Gastrocnemius medialis (tissue), 4 donors: Measurements from ENCODE around the gene CSH1. TPM values are rescaled to one million over a fixed set of nuclear protein-coding genes. Genes with fewer than 3 reads are reported as not detected.
"Not testable (repeated sequence)": the region's sequence is repeated elsewhere in the genome, so short reads cannot be mapped to it uniquely, and the experiment has no call there.

Experiments used
- ATAC-seq, 2 donors: fragments of 150-250 bp; one replicate each; pipeline ENCODE4 v1.9.1; 2016
- DNase-seq, 2 donors: peaks; one replicate each; pipeline ENCODE4 v3.0.0-alpha.2; 2019
- H3K27ac ChIP-seq, 4 donors: fragments of 200-600 bp; sonication (generic); 1 replicate in 1 of 4; 2 replicates in 3 of 4; pipeline ENCODE4 v1.5.1; 2016 to 2018; ENCODE audit warnings: mild to moderate bottlenecking in 2 of 4, moderate library complexity in 1 of 4
- H3K27me3 ChIP-seq, 3 donors: fragments of 200-600 bp; sonication (generic) in 2 of 3; 1 replicate in 1 of 3; 2 replicates in 2 of 3; pipeline versions ENCODE4 v1.5.1 to v1.6.0; 2016 to 2019; ENCODE audit warnings: mild to moderate bottlenecking in 1 of 3, moderate library complexity in 1 of 3
- H3K36me3 ChIP-seq, 2 donors: fragments of 200-600 bp; sonication (generic) in 1 of 2; one replicate each; pipeline ENCODE4 v1.5.1; 2017 to 2018
- H3K4me1 ChIP-seq, 2 donors: fragments of 200-600 bp; sonication (generic) in 1 of 2; one replicate each; pipeline ENCODE4 v1.5.1; 2016 to 2017; ENCODE audit warnings: mild to moderate bottlenecking in 2 of 2
- H3K4me3 ChIP-seq, 4 donors: fragments of 200-600 bp; sonication (generic) in 3 of 4; 1 replicate in 1 of 4; 2 replicates in 3 of 4; pipeline ENCODE4 v1.5.1; 2016 to 2019; ENCODE audit warnings: mild to moderate bottlenecking in 2 of 4
- H3K9me3 ChIP-seq, 3 donors: fragments of 200-600 bp; sonication (generic) in 2 of 3; 1 replicate in 1 of 3; 2 replicates in 2 of 3; pipeline ENCODE4 v1.5.1; 2016 to 2019
- CTCF ChIP-seq, 5 experiments: fragments of 450-650 bp in 3 of 5; fragments of 200-600 bp in 2 of 5; sonication (generic) in 2 of 5; IDR thresholded peaks in 4 of 5; conservative IDR thresholded peaks in 1 of 5; 1 replicate in 4 of 5; 2 replicates in 1 of 5; pipeline ENCODE4 v1.5.1; 2016 to 2019; ENCODE audit warnings: antibody characterized with exemption in 5 of 5, mild to moderate bottlenecking in 3 of 5, moderate library complexity in 3 of 5
- POLR2A ChIP-seq, 2 donors: fragments of 450-650 bp; IDR thresholded peaks; one replicate each; pipeline ENCODE4 v1.6.1; 2017; ENCODE audit warnings: antibody characterized with exemption in 2 of 2, mild to moderate bottlenecking in 2 of 2, moderate library complexity in 2 of 2
- in situ Hi-C, 4 donors: fragments of 200-750 bp; cut with MboI; loops; one replicate each; pipeline versions ENCODE4 v1.15.0 to v1.8.0; 2017; ENCODE audit warnings: low sequenced_read_pairs in 4 of 4
- intact Hi-C: fragments of 100-400 bp; cut with DNase I; formaldehyde crosslinking; loops from one replicate; pipeline ENCODE4 v1.15.1; 2023; ENCODE audit warnings: low total_unique reads
- total RNA-seq, 4 donors: library from RNA; depleted of rRNA; stranded (reverse); fragments of >200 nt; gene quantifications; one replicate each; pipeline versions ENCODE4 v1.1.0 to v1.2.3, GENCODE V29; 2016

Gene CSH1
- total RNA-seq, 4 donors from 2014 or later, result not detected

GRCh38 chr17:63874061-63874626 lies 22.2 kb downstream of the CSH1 start:
- H3K27me3 ChIP-seq, H3K36me3 ChIP-seq, H3K9me3 ChIP-seq: not testable (repeated sequence)

GRCh38 chr17:63873577-63873976 lies 22.8 kb downstream of the CSH1 start, which contains the start of gene CSH2:
Gene CSH2, minus strand, starts transcription at chr17:63873677. Its CDS starts 63 bp downstream, at chr17:63873614.
- ATAC-seq, H3K27ac ChIP-seq, in situ Hi-C loops: not testable (repeated sequence)

More at GRCh38 chr17:63874061-63874626, 22.2 kb downstream of the CSH1 start:
- ATAC-seq, H3K27ac ChIP-seq, H3K4me3 ChIP-seq, DNase-seq, H3K4me1 ChIP-seq, in situ Hi-C loops, intact Hi-C loops: not testable (repeated sequence)

GRCh38 chr17:63871646-63872365 lies 24.6 kb downstream of the CSH1 start:
- H3K4me1 ChIP-seq, H3K9me3 ChIP-seq, ATAC-seq, intact Hi-C loops, H3K4me3 ChIP-seq, DNase-seq, H3K36me3 ChIP-seq, H3K27ac ChIP-seq, in situ Hi-C loops, H3K27me3 ChIP-seq: not testable (repeated sequence)

More at GRCh38 chr17:63873577-63873976, 22.8 kb downstream of the CSH1 start, which contains the start of gene CSH2:
- H3K4me3 ChIP-seq, H3K36me3 ChIP-seq, intact Hi-C loops, H3K9me3 ChIP-seq, H3K27me3 ChIP-seq, DNase-seq, H3K4me1 ChIP-seq: not testable (repeated sequence)

GRCh38 chr17:63870292-63870665 lies 26.1 kb downstream of the CSH1 start:
- H3K36me3 ChIP-seq, H3K27me3 ChIP-seq, H3K9me3 ChIP-seq, in situ Hi-C loops, ATAC-seq, DNase-seq, H3K27ac ChIP-seq, intact Hi-C loops, H3K4me1 ChIP-seq, H3K4me3 ChIP-seq: not testable (repeated sequence)

GRCh38 chr17:63869491-63870291 lies 26.7 kb downstream of the CSH1 start:
- intact Hi-C loops, result loop anchor here (10.0 kb wide), 1 partner anchor 445 kb away; no protein-coding TSS in a partner anchor
- H3K27me3 ChIP-seq, H3K36me3 ChIP-seq, H3K4me3 ChIP-seq, H3K9me3 ChIP-seq, ATAC-seq, H3K27ac ChIP-seq, H3K4me1 ChIP-seq, DNase-seq, in situ Hi-C loops: not testable (repeated sequence)

GRCh38 chr17:63866625-63867024 lies 29.7 kb downstream of the CSH1 start:
- intact Hi-C loops, result loop anchor here (10.0 kb wide), 1 partner anchor 442 kb away; no protein-coding TSS in a partner anchor
- H3K9me3 ChIP-seq, ATAC-seq, H3K36me3 ChIP-seq, DNase-seq, in situ Hi-C loops, H3K4me3 ChIP-seq, H3K27ac ChIP-seq, H3K27me3 ChIP-seq, H3K4me1 ChIP-seq: not testable (repeated sequence)

GRCh38 chr17:63859257-63859656 lies 37.1 kb downstream of the CSH1 start:
- no peak overlapping the region for H3K27ac ChIP-seq
- in situ Hi-C loops (no loop called here), intact Hi-C loops (no loop called here)
- H3K4me3 ChIP-seq, result no peak overlapping the region
- no peaks in the 10 kb centered on the region for H3K36me3 ChIP-seq
- H3K27me3 ChIP-seq, result no peaks in the 10 kb centered on the region
- ATAC-seq, result no peak
- DNase-seq, result no peak
- H3K9me3 ChIP-seq, result no peaks in the 10 kb centered on the region
- TF ChIP-seq CTCF (IDR thresholded peaks at IDR 0.05 in 4 of 5, conservative IDR thresholded peaks at IDR 0.05 in 1 of 5) (no peak), POLR2A (IDR thresholded peaks at IDR 0.05) (no peak)
- no peaks in the 10 kb centered on the region for H3K4me1 ChIP-seq

- H3K27me3 ChIP-seq, H3K4me3 ChIP-seq, DNase-seq, in situ Hi-C loops, H3K4me1 ChIP-seq, H3K27ac ChIP-seq, H3K9me3 ChIP-seq, intact Hi-C loops, H3K36me3 ChIP-seq, ATAC-seq: not testable (repeated sequence)
Measured at GRCh38 chr17:63856425-63856824, 39.9 kb downstream of the CSH1 start.
